NCI-H146 treated with DMSO at 0.1 percent for 48 hours (cell line): ENCODE data around the gene MYF6.

ENCODE experiments used
- DNase-seq: peaks from one replicate; lab custom pipeline; 2025; ENCODE audit not compliant: unreplicated experiment; lab: John Stamatoyannopoulos, UW

MYF6 gene

GRCh38 chr12:80754274-80754673, 46.8 kb downstream of the MYF6 start:
- DNase-seq: no peak

- no peak for DNase-seq
These were observed 49.4 kb downstream of the MYF6 start for GRCh38 chr12:80756875-80757274.
